Measurements from ENCODE around the gene TAGLN3.

GRCh38 chr3:111954228-111954990, 44.3 kb upstream of the TAGLN3 start:
- TF ChIP-seq CTCF (IDR thresholded peaks at IDR 0.05) (no peak), POLR2A (IDR thresholded peaks at IDR 0.05) (no peak)
